A673 (cell line): Measurements from ENCODE around the gene IFI16. TPM values are rescaled to one million over a fixed set of nuclear protein-coding genes. Genes with fewer than 3 reads are reported as not detected.

Experiments
- BruUV-seq: library from RNA; stranded (reverse); fragments of 400-500 nt; replicated peaks from 2 replicates; lab custom pipeline; 2021; lab: Mats Ljungman, UMichigan
- CTCF ChIA-PET: fragments of 300-600 bp; sonication (Branson Sonifier 250); formaldehyde crosslinking; loops from one replicate; lab custom pipeline; 2022; ENCODE audit warnings: antibody characterized with exemption; lab: Charles Lee
- POLR2A ChIA-PET: fragments of 300-600 bp; sonication (Branson Sonifier 250); formaldehyde crosslinking; loops from one replicate; lab custom pipeline; 2022; ENCODE audit warnings: antibody characterized with exemption; ENCODE audit not compliant: low non-redundant PET; lab: Charles Lee
- DNase-seq: peaks from one replicate; pipeline ENCODE4 v3.0.0-alpha.2; 2015; ENCODE audit warnings: low spot score
- H3K27ac ChIP-seq: fragments of 200-600 bp; sonication (generic); 2 replicates; pipeline ENCODE4 v1.5.1; 2016; ENCODE audit warnings: mixed run types, low read depth, mild to moderate bottlenecking, mixed read lengths, antibody characterized with exemption, low read length; ENCODE audit not compliant: poor library complexity, severe bottlenecking
- H3K27me3 ChIP-seq: fragments of 200-600 bp; sonication (generic); replicated peaks from 2 replicates; pipeline ENCODE4 v1.6.1; 2017; ENCODE audit warnings: mixed run types, low read depth, mild to moderate bottlenecking, mixed read lengths, antibody characterized with exemption, low read length; ENCODE audit not compliant: insufficient read depth, poor library complexity
- H3K36me3 ChIP-seq: fragments of 200-600 bp; sonication (generic); 2 replicates; pipeline ENCODE4 v1.6.1; 2016; ENCODE audit warnings: mixed run types, mild to moderate bottlenecking, mixed read lengths, antibody characterized with exemption, low read length; ENCODE audit not compliant: insufficient read depth, poor library complexity, severe bottlenecking
- H3K4me1 ChIP-seq: fragments of 200-600 bp; sonication (generic); 2 replicates; pipeline ENCODE4 v1.6.1; 2017; ENCODE audit warnings: mixed run types, mild to moderate bottlenecking, mixed read lengths, antibody characterized with exemption, low read length; ENCODE audit not compliant: insufficient read depth, poor library complexity, severe bottlenecking
- H3K4me3 ChIP-seq: fragments of 200-600 bp; sonication (generic); 2 replicates; pipeline ENCODE4 v1.5.1; 2016; ENCODE audit warnings: low read depth, mixed run types, mild to moderate bottlenecking, mixed read lengths, low read length; ENCODE audit not compliant: poor library complexity, severe bottlenecking
- H3K9me3 ChIP-seq: fragments of 200-600 bp; sonication (generic); 2 replicates; pipeline ENCODE4 v1.6.1; 2016; ENCODE audit warnings: mixed run types, low read depth, mild to moderate bottlenecking, mixed read lengths, antibody characterized with exemption, low read length; ENCODE audit not compliant: poor library complexity, severe bottlenecking
- CTCF ChIP-seq: fragments of 300-800, 200-600 bp; sonication (generic); conservative IDR thresholded peaks from 2 replicates; pipeline ENCODE4 v1.5.1; 2017; ENCODE audit warnings: low read depth, mild to moderate bottlenecking, antibody characterized with exemption, low read length, moderate library complexity, mixed read lengths
- EZH2 ChIP-seq: fragments of 200-600 bp; sonication (generic); IDR thresholded peaks from 2 replicates; pipeline ENCODE4 v1.6.1; 2017; ENCODE audit warnings: borderline replicate concordance, low read depth, mild to moderate bottlenecking, mixed read lengths, antibody characterized with exemption, low read length; ENCODE audit not compliant: poor library complexity, severe bottlenecking
- intact Hi-C: fragments of 100-400 bp; cut with micrococcal nuclease; formaldehyde crosslinking; loops from one replicate; pipeline ENCODE4 v1.10.0; 2022; ENCODE audit not compliant: unreplicated experiment
- total RNA-seq: library from RNA; stranded (reverse); gene quantifications from 2 replicates; pipeline ENCODE4 v1.2.3, GENCODE V29; 2021

The IFI16 gene
- total RNA-seq, 1 experiment from 2014 or later: 87.4 TPM

- ChIA-PET POLR2A (no interaction called here), CTCF (no interaction called here)
- Histone ChIP-seq H3K27me3 (peaks cover 8% of the 10 kb centered on the region), H3K4me1 (no peaks in the 10 kb centered on the region), H3K36me3 (no peaks in the 10 kb centered on the region), H3K4me3 (no peak overlapping the region), H3K9me3 (no peaks in the 10 kb centered on the region), H3K27ac (no peak overlapping the region)
- TF ChIP-seq CTCF: peak; percentile 77
- no peak for TF ChIP-seq EZH2
- DNase-seq: peak; percentile 72
- no TSS peak for BruUV-seq
- intact Hi-C loops: loop anchor here (1.0 to 5.0 kb wide), 2 partner anchors 70 to 566 kb away; a partner anchor contains a TSS
Measured at GRCh38 chr1:159071970-159072582, 62.4 kb downstream of the IFI16 start.

- ChIA-PET POLR2A (no interaction called here), CTCF (no interaction called here)
- no TSS peak for BruUV-seq
- no peak within 1 kb of the TSS for H3K27ac ChIP-seq
- H3K9me3 ChIP-seq: no peaks in the 10 kb centered on the region
- no peaks in the 10 kb centered on the region for H3K4me1 ChIP-seq
- no peaks in the 10 kb centered on the region for H3K36me3 ChIP-seq
- no peak within 1 kb of the TSS for H3K4me3 ChIP-seq
- H3K27me3 ChIP-seq: peaks cover 29% of the 10 kb centered on the region
- intact Hi-C loops: loop anchor here (2.0 kb wide), 1 partner anchor 20 kb away; no protein-coding TSS in a partner anchor
- no peak for TF ChIP-seq CTCF
- TF ChIP-seq EZH2: no peak
- no peak for DNase-seq
Measured at GRCh38 chr1:159076438-159077119, 66.9 kb downstream of the IFI16 start, which contains the start of gene AIM2. AIM2 (minus strand) TSS chr1:159076766; CDS start chr1:159073499, 3,267 bp downstream.

DNA sequence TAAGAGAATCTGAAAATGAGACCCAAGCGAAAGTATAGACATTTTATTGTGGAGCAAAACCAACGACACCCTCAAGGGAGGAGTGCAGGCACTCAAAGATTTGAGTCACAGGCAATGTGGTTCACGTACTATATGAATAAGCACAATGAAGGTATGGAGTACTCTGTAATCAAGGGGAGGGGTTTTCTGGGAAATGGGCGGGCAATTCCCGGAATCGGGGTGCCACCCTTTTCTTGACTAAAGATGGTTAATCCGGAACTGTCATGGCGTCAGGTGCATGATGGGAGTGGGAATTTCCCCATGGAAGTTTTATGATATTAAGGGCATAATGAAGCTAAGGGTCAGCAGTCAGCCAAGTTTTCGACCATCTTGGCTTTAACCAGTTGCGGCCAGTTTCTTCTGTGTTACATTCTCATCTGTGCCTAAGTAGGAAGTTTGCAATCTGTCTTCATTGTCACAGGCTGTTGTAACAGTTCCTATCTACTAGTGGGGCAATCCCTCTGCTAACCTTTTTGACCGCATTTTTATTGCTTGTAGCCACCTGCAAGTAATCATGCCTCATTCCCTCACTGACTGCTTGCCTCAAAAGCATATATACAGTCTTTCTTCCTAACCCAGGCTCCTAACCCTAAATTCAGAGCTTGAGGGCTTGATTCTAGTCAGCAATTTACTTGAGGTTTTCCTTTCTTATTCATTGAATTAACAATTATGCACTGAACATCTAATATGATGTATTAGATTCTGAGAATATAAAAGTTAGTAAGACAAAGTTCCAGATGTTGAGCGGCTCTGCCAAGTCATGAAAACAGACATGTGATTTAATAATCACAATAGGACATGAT is 67.6 kb downstream of the IFI16 start:
- no TSS peak for BruUV-seq
- intact Hi-C loops: loop anchor here (2.0 kb wide), 1 partner anchor 19 kb away; no protein-coding TSS in a partner anchor
- Histone ChIP-seq H3K27me3 (peaks cover 33% of the 10 kb centered on the region), H3K27ac (no peak overlapping the region), H3K9me3 (no peaks in the 10 kb centered on the region), H3K4me3 (no peak overlapping the region), H3K4me1 (no peaks in the 10 kb centered on the region), H3K36me3 (no peaks in the 10 kb centered on the region)
- ChIA-PET POLR2A (no interaction called here), CTCF (no interaction called here)
- TF ChIP-seq EZH2 (no peak), CTCF (no peak)
- DNase-seq: peak; percentile 5
